Keratinocyte (primary cell): ENCODE data around the gene BPNT1. TPM values are rescaled to one million over a fixed set of nuclear protein-coding genes. Genes with fewer than 3 reads are reported as not detected.

Source experiments
- DNase-seq: peaks from one replicate; pipeline ENCODE4 v3.0.0-alpha.2; 2011; ENCODE audit warnings: low read depth, missing footprints, low spot score
- FAIRE-seq: peaks from 2 replicates; lab custom pipeline; 2011; peaks lifted over from hg19 to GRCh38; lab: Jason Lieb, UNC
- H2AFZ ChIP-seq: 2 replicates; pipeline ENCODE4 v1.6.0; 2012; ENCODE audit warnings: low read length, control low read depth, inconsistent platforms; ENCODE audit not compliant: control insufficient read depth
- H3K27ac ChIP-seq: 2 replicates; pipeline ENCODE4 v1.5.1; 2011; ENCODE audit warnings: low read length; ENCODE audit not compliant: control insufficient read depth, insufficient read depth
- H3K27me3 ChIP-seq: 3 replicates; pipeline ENCODE4 v1.6.0; 2011; ENCODE audit warnings: low read length; ENCODE audit not compliant: control insufficient read depth, insufficient read depth; ENCODE audit errors: extremely low read depth
- H3K36me3 ChIP-seq, 2 experiments: 2 replicates in 1 of 2; 3 replicates in 1 of 2; pipeline ENCODE4 v1.5.1; 2011; ENCODE audit warnings: low read length in 2 of 2, mild to moderate bottlenecking in 1 of 2; ENCODE audit not compliant: control insufficient read depth in 2 of 2, insufficient read depth in 2 of 2; ENCODE audit errors: extremely low read depth in 1 of 2
- H3K4me1 ChIP-seq: 3 replicates; pipeline ENCODE4 v1.5.1; 2011; ENCODE audit warnings: low read length; ENCODE audit not compliant: control insufficient read depth, insufficient read depth; ENCODE audit errors: extremely low read depth
- H3K4me2 ChIP-seq: 3 replicates; pipeline ENCODE4 v1.6.0; 2011; ENCODE audit warnings: low read depth, low read length; ENCODE audit not compliant: control insufficient read depth, insufficient read depth; ENCODE audit errors: extremely low read depth
- H3K4me3 ChIP-seq, 3 experiments: fragments of 200-600 bp in 1 of 3; sonication (generic) in 1 of 3; 2 replicates in 2 of 3; 3 replicates in 1 of 3; pipeline ENCODE4 v1.5.1; 2011 to 2016; ENCODE audit warnings: low read length in 3 of 3, mild to moderate bottlenecking in 3 of 3, control low read depth in 2 of 3, inconsistent platforms in 1 of 3, low read depth in 1 of 3, mixed read lengths in 1 of 3, mixed run types in 1 of 3, moderate library complexity in 1 of 3; ENCODE audit not compliant: control insufficient read depth in 2 of 3, insufficient read depth in 2 of 3; ENCODE audit errors: extremely low read depth in 1 of 3
- H3K79me2 ChIP-seq: 2 replicates; pipeline ENCODE4 v1.6.0; 2012; ENCODE audit warnings: low read length; ENCODE audit not compliant: control insufficient read depth, insufficient read depth
- H3K9ac ChIP-seq: 3 replicates; pipeline ENCODE4 v1.6.0; 2011; ENCODE audit warnings: low read length; ENCODE audit not compliant: control insufficient read depth, insufficient read depth; ENCODE audit errors: extremely low read depth
- H3K9me1 ChIP-seq: 3 replicates; pipeline ENCODE4 v1.6.0; 2011; ENCODE audit warnings: low read length; ENCODE audit not compliant: control insufficient read depth, insufficient read depth; ENCODE audit errors: extremely low read depth
- H3K9me3 ChIP-seq: 2 replicates; pipeline ENCODE4 v1.5.1; 2012; ENCODE audit warnings: low read depth, low read length; ENCODE audit not compliant: control insufficient read depth
- H4K20me1 ChIP-seq: 3 replicates; pipeline ENCODE4 v1.6.0; 2011; ENCODE audit warnings: low read length; ENCODE audit not compliant: control insufficient read depth, insufficient read depth; ENCODE audit errors: extremely low read depth
- CTCF ChIP-seq, 3 experiments: IDR thresholded peaks in 1 of 3; conservative IDR thresholded peaks in 1 of 3; optimal IDR thresholded peaks in 1 of 3; 2 replicates in 2 of 3; 3 replicates in 1 of 3; pipeline versions ENCODE3 to v1.5.1; 2011; ENCODE audit warnings: low read length in 3 of 3, mild to moderate bottlenecking in 3 of 3, moderate library complexity in 2 of 3, control low read depth in 1 of 3, inconsistent platforms in 1 of 3; ENCODE audit not compliant: insufficient read depth in 2 of 3; ENCODE audit errors: extremely low read depth in 1 of 3
- EZH2 ChIP-seq: IDR thresholded peaks from one replicate; pipeline ENCODE4 v1.6.1; 2012; ENCODE audit warnings: inconsistent platforms, mild to moderate bottlenecking, low read length, moderate library complexity
- dilution Hi-C: fragments of 300-500 bp; cut with MboI; formaldehyde crosslinking; loops from one replicate; pipeline ENCODE4 v1.7.0; 2020; ENCODE audit warnings: low sequenced_read_pairs; ENCODE audit not compliant: extremely low pct_ligation_motif_present
- polyA plus RNA-seq, 5 experiments: library from polyadenylated mRNA; depleted of rRNA in 3 of 5; stranded (reverse) in 3 of 5; stranded (forward) in 1 of 5; unstranded in 1 of 5; fragments of >200 nt; gene quantifications; 1 replicate in 1 of 5; 2 replicates in 3 of 5; 3 replicates in 1 of 5; pipeline versions ENCODE4 v1.2.1 to v1.2.3, GENCODE V29; 2011 to 2012; ENCODE audit warnings: missing spikeins in 2 of 5, low read depth in 1 of 5, low replicate concordance in 1 of 5

BPNT1 gene
- polyA plus RNA-seq, 1 donor (not counting 4 experiments of a cell fraction or from before 2014, with no cell fraction given) = 53.7 TPM

- H3K27me3 ChIP-seq = no peaks in the 10 kb centered on the region
- no peaks in the 10 kb centered on the region for H4K20me1 ChIP-seq
- no peaks in the 10 kb centered on the region for H3K9me3 ChIP-seq
- H3K4me3 ChIP-seq = peak within 1 kb of the TSS; percentile 95 to 97 (median 96)
- DNase-seq (peak; percentile 82), FAIRE-seq (peak; percentile 90)
- H3K9ac ChIP-seq = peak within 1 kb of the TSS; percentile 90
- H3K9me1 ChIP-seq = no peaks in the 10 kb centered on the region
- H3K79me2 ChIP-seq = peaks cover 43% of the 10 kb centered on the region
- dilution Hi-C loops = no loop called here
- peak within 1 kb of the TSS; percentile 99 for H2AFZ ChIP-seq
- H3K36me3 ChIP-seq = no peaks in the 10 kb centered on the region
- TF ChIP-seq EZH2 = no peak
- peak; percentile 52 to 75 (median 61) for TF ChIP-seq CTCF (optimal IDR thresholded peaks at IDR 0.05 in 1 of 3, IDR thresholded peaks at IDR 0.05 in 1 of 3, conservative IDR thresholded peaks at IDR 0.05 in 1 of 3; ENCODE audit: extremely low read depth in 1 of 3, insufficient read depth in 2 of 3, low read length in 3 of 3)
- no peaks in the 10 kb centered on the region for H3K4me1 ChIP-seq
- H3K4me2 ChIP-seq = peak within 1 kb of the TSS; percentile 70
- peak within 1 kb of the TSS; percentile 81 for H3K27ac ChIP-seq
Measured at GRCh38 chr1:220046052-220046930, 43.3 kb downstream of the BPNT1 start, which contains the start of gene EPRS1. Gene EPRS1 (minus strand): TSS chr1:220046505. CDS start chr1:220046388, 117 bp downstream.

GRCh38 chr1:220045356-220046051, 44.1 kb downstream of the BPNT1 start:
- Histone ChIP-seq H3K4me2 (peak overlapping the region; percentile 52), H4K20me1 (no peaks in the 10 kb centered on the region), H2AFZ (peak overlapping the region; percentile 99), H3K27me3 (no peaks in the 10 kb centered on the region), H3K4me3 (peak overlapping the region; percentile 95 to 97 (median 96)), H3K27ac (peak overlapping the region; percentile 81), H3K79me2 (peaks cover 48% of the 10 kb centered on the region), H3K36me3 (no peaks in the 10 kb centered on the region), H3K4me1 (no peaks in the 10 kb centered on the region), H3K9me1 (no peaks in the 10 kb centered on the region), H3K9me3 (no peaks in the 10 kb centered on the region), H3K9ac (peak overlapping the region; percentile 90)
- FAIRE-seq (no peak), DNase-seq (no peak)
- dilution Hi-C loops = no loop called here
- TF ChIP-seq CTCF (optimal IDR thresholded peaks at IDR 0.05 in 1 of 3, IDR thresholded peaks at IDR 0.05 in 1 of 3, conservative IDR thresholded peaks at IDR 0.05 in 1 of 3; ENCODE audit: extremely low read depth in 1 of 3, insufficient read depth in 2 of 3, low read length in 3 of 3) (no peak), EZH2 (no peak)
